Upper lobe of right lung (tissue), 1 donor: ENCODE results near the gene SLMAP. TPM values are rescaled to one million over a fixed set of nuclear protein-coding genes. Genes with fewer than 3 reads are reported as not detected.
A peak's percentile ranks its signal among the peaks of the same experiment; 100 is the strongest.

Experiments used
- ATAC-seq: fragments of 200-7000 bp; cut with Tn5 transposase; one replicate; pipeline ENCODE4 v1.9.1; 2020; ENCODE audit warnings: mild to moderate bottlenecking, moderate library complexity
- DNase-seq: peaks from one replicate; pipeline ENCODE4 v3.0.0-alpha.2; 2020
- H3K27ac ChIP-seq: fragments of 200-600 bp; one replicate; pipeline ENCODE4 v1.8.0; 2022
- H3K27me3 ChIP-seq: fragments of 200-600 bp; one replicate; pipeline ENCODE4 v1.8.0; 2022; ENCODE audit warnings: mild to moderate bottlenecking
- H3K36me3 ChIP-seq: fragments of 200-600 bp; one replicate; pipeline ENCODE4 v1.8.0; 2022
- H3K4me1 ChIP-seq: fragments of 200-600 bp; one replicate; pipeline ENCODE4 v1.8.0; 2022
- H3K4me3 ChIP-seq: fragments of 200-600 bp; one replicate; pipeline ENCODE4 v1.8.0; 2022; ENCODE audit warnings: mild to moderate bottlenecking
- H3K9me3 ChIP-seq: fragments of 200-600 bp; one replicate; pipeline ENCODE4 v1.8.0; 2022
- intact Hi-C: fragments of 100-400 bp; cut with DNase I; formaldehyde crosslinking; loops from one replicate; pipeline ENCODE4 v1.11.0; 2022
- total RNA-seq: library from RNA; stranded (reverse); fragmentation: NEBNext Ultra II Directional; extraction: Animal tissue kit (Norgen Biotek cat#: 25700); gene quantifications from one replicate; pipeline ENCODE4 v1.2.1, GENCODE V29; 2021
- TF ChIP-seq, protein P1 (sequence below): fragments of 200-600 bp; IDR thresholded peaks from one replicate; pipeline ENCODE4 v1.8.0; 2022; ENCODE audit warnings: antibody characterized with exemption
- donor health status: DM: no; HTN: yes; CAD: no; lungs with severe emphysema.

SLMAP gene
- total RNA-seq, 1 donor from 2014 or later, result 65.2 TPM

DNA sequence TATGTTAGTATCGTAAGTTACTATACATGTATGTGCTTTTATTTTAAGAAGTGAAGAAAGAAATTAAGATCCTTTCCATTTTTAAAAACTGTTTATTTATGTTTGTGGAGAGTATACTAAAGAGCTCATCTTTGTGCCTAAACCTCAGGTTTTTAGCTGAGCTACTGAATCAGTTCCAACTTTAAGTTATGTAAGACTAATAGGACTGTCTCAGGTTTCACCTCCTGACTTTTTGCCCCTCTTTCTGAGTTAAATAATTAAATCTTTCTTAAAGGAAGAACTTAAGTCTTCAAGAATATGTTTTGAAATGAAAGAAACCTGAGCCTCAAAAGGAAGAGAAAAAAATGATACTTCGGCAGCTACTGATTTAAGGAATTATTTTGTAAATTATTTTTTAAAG, 2.6 kb downstream of the SLMAP start:
- TF ChIP-seq, protein P1, sequence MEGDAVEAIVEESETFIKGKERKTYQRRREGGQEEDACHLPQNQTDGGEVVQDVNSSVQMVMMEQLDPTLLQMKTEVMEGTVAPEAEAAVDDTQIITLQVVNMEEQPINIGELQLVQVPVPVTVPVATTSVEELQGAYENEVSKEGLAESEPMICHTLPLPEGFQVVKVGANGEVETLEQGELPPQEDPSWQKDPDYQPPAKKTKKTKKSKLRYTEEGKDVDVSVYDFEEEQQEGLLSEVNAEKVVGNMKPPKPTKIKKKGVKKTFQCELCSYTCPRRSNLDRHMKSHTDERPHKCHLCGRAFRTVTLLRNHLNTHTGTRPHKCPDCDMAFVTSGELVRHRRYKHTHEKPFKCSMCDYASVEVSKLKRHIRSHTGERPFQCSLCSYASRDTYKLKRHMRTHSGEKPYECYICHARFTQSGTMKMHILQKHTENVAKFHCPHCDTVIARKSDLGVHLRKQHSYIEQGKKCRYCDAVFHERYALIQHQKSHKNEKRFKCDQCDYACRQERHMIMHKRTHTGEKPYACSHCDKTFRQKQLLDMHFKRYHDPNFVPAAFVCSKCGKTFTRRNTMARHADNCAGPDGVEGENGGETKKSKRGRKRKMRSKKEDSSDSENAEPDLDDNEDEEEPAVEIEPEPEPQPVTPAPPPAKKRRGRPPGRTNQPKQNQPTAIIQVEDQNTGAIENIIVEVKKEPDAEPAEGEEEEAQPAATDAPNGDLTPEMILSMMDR, result no peak
- intact Hi-C loops, result no loop called here
- Histone ChIP-seq H3K4me1 (peaks cover 48% of the 10 kb centered on the region), H3K9me3 (no peaks in the 10 kb centered on the region), H3K36me3 (peaks cover 10% of the 10 kb centered on the region), H3K27ac (no peak overlapping the region), H3K4me3 (peak overlapping the region; percentile 83), H3K27me3 (no peaks in the 10 kb centered on the region)
- DNase-seq, result no peak
- ATAC-seq, result no peak

- H3K36me3 ChIP-seq, result peaks cover 1% of the 10 kb centered on the region
- ATAC-seq, result no peak
- TF ChIP-seq, protein P1, result no peak
- H3K4me1 ChIP-seq, result peaks cover 23% of the 10 kb centered on the region
- H3K9me3 ChIP-seq, result no peaks in the 10 kb centered on the region
- H3K4me3 ChIP-seq, result no peak overlapping the region
- no peaks in the 10 kb centered on the region for H3K27me3 ChIP-seq
- no peak for DNase-seq
- H3K27ac ChIP-seq, result no peak overlapping the region
- intact Hi-C loops, result no loop called here
These were observed 8.7 kb downstream of the SLMAP start for GRCh38 chr3:57764794-57765193.

DNA sequence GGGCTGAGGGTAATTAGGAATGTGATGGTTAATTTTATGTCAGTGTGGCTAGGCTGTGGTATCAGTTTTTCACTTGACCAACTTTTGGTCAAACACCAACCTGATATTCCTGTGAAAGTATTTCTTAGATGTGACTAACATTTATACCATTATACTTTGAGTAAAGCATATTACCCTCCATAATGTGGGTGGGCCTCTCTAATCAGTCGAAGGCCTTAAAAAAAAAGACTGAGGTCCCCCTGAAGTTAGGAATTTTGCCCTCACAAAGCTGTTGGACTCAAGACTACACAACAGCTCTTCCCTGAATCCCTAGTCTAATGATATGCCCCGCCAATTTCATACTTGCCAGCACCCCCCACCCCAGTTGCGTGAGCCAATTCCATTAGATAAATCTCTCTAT, 12.5 kb downstream of the SLMAP start:
- Histone ChIP-seq H3K4me1 (peaks cover 9% of the 10 kb centered on the region), H3K36me3 (no peaks in the 10 kb centered on the region), H3K9me3 (no peaks in the 10 kb centered on the region), H3K4me3 (no peak overlapping the region), H3K27ac (no peak overlapping the region), H3K27me3 (no peaks in the 10 kb centered on the region)
- ATAC-seq (no peak), DNase-seq (no peak)
- TF ChIP-seq, protein P1, result no peak
- intact Hi-C loops, result no loop called here

DNA sequence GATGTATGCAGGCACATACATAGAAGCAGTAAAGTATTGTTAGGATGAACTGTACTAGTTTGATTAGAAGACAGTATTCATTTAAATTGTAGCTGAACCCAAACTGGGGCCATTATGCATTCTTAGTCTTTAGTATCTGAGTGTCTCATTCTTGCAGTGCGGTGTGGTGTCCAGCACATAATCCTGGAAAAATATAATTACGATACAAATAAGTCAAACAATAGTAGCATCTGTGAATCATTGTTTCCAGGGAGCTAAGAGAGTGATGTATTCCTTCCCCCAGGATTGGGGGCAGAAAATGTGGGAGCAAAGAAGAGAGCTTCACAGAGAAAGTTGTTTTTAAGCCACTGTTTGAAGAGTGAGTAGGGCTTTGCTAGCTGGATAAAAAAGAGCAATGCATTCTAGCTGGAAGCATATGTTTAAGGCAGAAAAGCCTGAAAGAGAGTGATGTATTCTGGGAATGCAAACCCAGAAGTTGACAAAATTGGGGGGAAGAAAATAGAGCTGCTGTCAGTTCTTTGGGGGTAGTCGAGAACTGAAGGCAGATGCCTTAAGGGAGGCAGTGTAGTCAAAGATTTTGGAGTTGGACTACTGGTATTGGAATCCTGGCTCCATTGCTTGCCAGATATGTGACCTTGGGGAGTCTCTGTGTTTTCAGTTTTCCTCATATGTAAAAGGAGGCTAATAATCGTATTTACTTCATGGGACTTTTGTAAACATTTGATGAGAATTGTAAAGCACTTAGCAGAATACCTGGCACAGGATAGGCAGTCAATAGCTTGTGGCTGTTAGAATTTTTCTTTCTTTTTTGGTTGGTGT, 14.1 kb downstream of the SLMAP start:
- no peak overlapping the region for H3K4me3 ChIP-seq
- ATAC-seq (no peak), DNase-seq (no peak)
- H3K4me1 ChIP-seq, result peaks cover 9% of the 10 kb centered on the region
- intact Hi-C loops, result no loop called here
- H3K27ac ChIP-seq, result no peak overlapping the region
- H3K27me3 ChIP-seq, result no peaks in the 10 kb centered on the region
- H3K9me3 ChIP-seq, result no peaks in the 10 kb centered on the region
- no peaks in the 10 kb centered on the region for H3K36me3 ChIP-seq
- TF ChIP-seq, protein P1, result no peak

DNA sequence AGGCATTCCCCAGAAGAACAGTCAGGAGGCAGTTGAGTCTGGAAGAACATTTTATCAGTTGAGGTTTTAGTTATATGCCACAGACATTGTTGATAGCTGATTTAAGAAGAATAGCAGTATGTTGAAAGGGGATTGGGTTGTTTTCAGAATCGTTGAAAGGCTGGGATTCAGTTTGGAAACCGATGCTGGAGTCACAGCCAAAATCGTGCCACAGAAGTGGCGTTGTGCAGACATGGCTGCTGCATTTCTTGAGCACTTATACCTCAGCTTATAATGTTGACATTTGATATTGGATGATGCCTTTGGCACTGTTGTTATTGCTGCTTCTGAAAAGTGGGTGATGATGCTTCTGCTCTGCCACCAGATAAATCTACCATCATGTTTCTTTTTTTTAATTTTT, 16.1 kb downstream of the SLMAP start:
- Histone ChIP-seq H3K9me3 (no peaks in the 10 kb centered on the region), H3K27ac (no peak overlapping the region), H3K4me3 (no peak overlapping the region), H3K4me1 (peaks cover 9% of the 10 kb centered on the region), H3K27me3 (no peaks in the 10 kb centered on the region), H3K36me3 (no peaks in the 10 kb centered on the region)
- TF ChIP-seq, protein P1, result no peak
- DNase-seq (no peak), ATAC-seq (no peak)
- intact Hi-C loops, result no loop called here

GRCh38 chr3:57777774-57778173, 21.7 kb downstream of the SLMAP start:
- Histone ChIP-seq H3K36me3 (no peaks in the 10 kb centered on the region), H3K27me3 (no peaks in the 10 kb centered on the region), H3K4me3 (no peak overlapping the region), H3K27ac (no peak overlapping the region), H3K9me3 (no peaks in the 10 kb centered on the region), H3K4me1 (peaks cover 6% of the 10 kb centered on the region)
- intact Hi-C loops, result no loop called here
- no peak for DNase-seq
- ATAC-seq, result no peak
- TF ChIP-seq, protein P1, result no peak
